ENCODE measurements around the gene IGFL4. TPM values are rescaled to one million over a fixed set of nuclear protein-coding genes. Genes with fewer than 3 reads are reported as not detected.

Gene IGFL4
- total and polyA plus RNA-seq, 2 of the 8 experiments (the other 6 are each of a cell fraction or from before 2014, with no cell fraction given) = 0.05 to 0.11 TPM

DNA sequence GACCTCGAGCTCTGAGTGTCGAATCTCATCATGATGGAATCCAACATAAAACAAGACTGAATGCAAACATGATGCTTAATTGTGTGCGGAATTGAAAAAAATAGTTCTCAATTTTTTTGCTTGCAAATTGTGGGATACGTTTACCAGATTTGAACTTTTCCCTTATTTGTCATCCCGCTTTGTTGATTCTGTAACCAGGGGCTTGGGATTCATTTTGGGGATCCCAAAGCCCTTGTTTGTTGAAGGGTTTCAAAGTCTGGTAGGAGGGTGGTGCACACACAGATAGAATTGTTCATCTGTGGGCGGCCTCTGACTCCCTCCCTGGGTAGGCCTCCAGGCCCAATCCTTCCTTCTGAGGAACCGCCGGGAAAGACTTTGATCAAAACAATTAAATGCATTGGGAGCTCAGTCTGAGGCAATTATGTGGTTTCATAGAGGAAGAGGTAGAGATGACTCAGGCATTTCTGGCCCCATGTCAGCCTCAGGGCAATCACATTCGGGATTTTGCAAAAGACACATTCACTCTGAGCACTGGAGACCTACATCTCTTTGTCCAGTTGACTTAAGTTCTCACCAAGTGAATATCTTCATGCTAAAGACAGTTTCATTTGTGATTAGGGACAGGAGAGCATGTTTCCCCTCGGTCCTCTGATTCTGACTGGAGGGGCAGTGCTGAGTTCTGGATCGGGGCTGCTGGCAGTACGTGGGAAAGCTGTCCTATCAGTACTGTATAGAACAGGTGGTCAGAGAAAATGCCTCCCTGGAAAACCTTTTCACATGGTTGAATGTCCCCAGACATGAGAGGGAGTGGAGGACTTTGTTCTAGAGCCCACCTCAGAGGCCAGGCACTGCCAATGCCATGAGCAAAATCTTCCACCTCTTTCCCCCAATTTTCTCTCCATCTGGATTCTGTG, 27.8 kb upstream of the IGFL4 start:
- H3K14ac ChIP-seq (ENCODE audit: insufficient read length) = no peak overlapping the region
- H3K36me3 ChIP-seq (ENCODE audit: control insufficient read depth in 2 of 4, insufficient read depth in 4 of 4, low read length in 3 of 4) = no peaks in the 10 kb centered on the region
- H3K79me2 ChIP-seq (ENCODE audit: control insufficient read depth in 1 of 2, insufficient read depth in 2 of 2, low read length in 2 of 2) = no peaks in the 10 kb centered on the region
- H3K9ac ChIP-seq (replicated peaks in 1 of 4; ENCODE audit: extremely low read depth in 1 of 4, low read depth in 3 of 4, low read length in 3 of 4) = no peak overlapping the region
- H2BK120ac ChIP-seq (replicated peaks; ENCODE audit: low read depth, low read length) = no peak overlapping the region
- no peak for FAIRE-seq
- no peak overlapping the region for H3K4me2 ChIP-seq (ENCODE audit: insufficient read depth in 1 of 2, low read depth in 2 of 2, low read length in 2 of 2)
- H3K56ac ChIP-seq (replicated peaks; ENCODE audit: insufficient read length, low read depth, low read length) = no peak overlapping the region
- H3K23me2 ChIP-seq (ENCODE audit: low read depth, low read length) = no peaks in the 10 kb centered on the region; the same call in 1 of the 2 replicates
- H2BK20ac ChIP-seq (ENCODE audit: low read length) = no peak overlapping the region
- no peak overlapping the region for H4K5ac ChIP-seq (ENCODE audit: insufficient read length, low read depth, low read length)
- 86% methylated on average over 12 of the region's 12 CpGs; no CpG with 5 or more reads in 1 of the 2 experiments for WGBS, 2 experiments (ENCODE audit: extremely low coverage in 1 of 2, insufficient coverage in 1 of 2, insufficient read length in 1 of 2, insufficient replicate concordance in 2 of 2, low coverage in 1 of 2, low lambda C conversion rate in 2 of 2, missing lambda C conversion rate in 1 of 2)
- no peak overlapping the region for H2AK5ac ChIP-seq (ENCODE audit: low read depth, low read length)
- no peak overlapping the region for H2BK5ac ChIP-seq (ENCODE audit: low read depth, low read length)
- no peak overlapping the region for H4K91ac ChIP-seq (replicated peaks; ENCODE audit: insufficient read length, low read length)
- no peak overlapping the region for H3K4ac ChIP-seq (replicated peaks; ENCODE audit: insufficient read length, low read depth, low read length)
- no peaks in the 10 kb centered on the region for H4K20me1 ChIP-seq (replicated peaks in 1 of 2; ENCODE audit: control insufficient read depth in 1 of 2, insufficient read depth in 2 of 2, low read length in 2 of 2)
- H2BK12ac ChIP-seq (ENCODE audit: low read depth, low read length) = no peak overlapping the region
- no peaks in the 10 kb centered on the region for H3K79me1 ChIP-seq (ENCODE audit: low read depth, low read length)
- H2BK15ac ChIP-seq (ENCODE audit: low read length) = no peak overlapping the region
- H3K9me3 ChIP-seq (ENCODE audit: insufficient read depth in 2 of 2, low read depth in 1 of 2, low read length in 1 of 2) = no peaks in the 10 kb centered on the region
- H3K4me3 ChIP-seq (ENCODE audit: extremely low read depth in 1 of 4, insufficient read depth in 2 of 4, low read depth in 3 of 4, low read length in 4 of 4) = no peak overlapping the region
- ChIA-PET CTCF (ENCODE audit: partially characterized antibody) (interaction anchor here (1.1 to 7.5 kb wide), 3 partner anchors 9 to 40 kb away, joined by 5 to 66 read pairs (median 5); no protein-coding TSS in a partner anchor), POLR2A (ENCODE audit: partially characterized antibody) (no interaction called here)
- no peaks in the 10 kb centered on the region; a peak in 2 of 7 replicates for H3K27me3 ChIP-seq (replicated peaks in 1 of 4; ENCODE audit: control insufficient read depth in 3 of 4, extremely low read depth in 1 of 4, insufficient read depth in 3 of 4, low read length in 3 of 4)
- no peak overlapping the region for H3K23ac ChIP-seq (ENCODE audit: insufficient read length)
- H3K27ac ChIP-seq (ENCODE audit: low read depth, low read length) = no peak overlapping the region
- no peak overlapping the region for H4K8ac ChIP-seq (ENCODE audit: extremely low read depth, insufficient read depth, low read length)
- no peak for DNase-seq (ENCODE audit: low read depth in 1 of 2, low spot score in 2 of 2)
- no peak overlapping the region for H2AFZ ChIP-seq (ENCODE audit: low read length)
- no peaks in the 10 kb centered on the region for H3K4me1 ChIP-seq (replicated peaks in 1 of 4; ENCODE audit: control insufficient read depth in 3 of 4, insufficient read depth in 4 of 4, low read length in 3 of 4)
- TF ChIP-seq SP1 (IDR thresholded peaks at IDR 0.05; ENCODE audit: low read depth, low read length) (no peak), TAF7 (optimal IDR thresholded peaks at IDR 0.05; ENCODE audit: borderline replicate concordance, low read depth, low read length) (no peak), POLR2AphosphoS5 (IDR thresholded peaks at IDR 0.05; ENCODE audit: low read depth, low read length) (no peak), RBBP5 (IDR thresholded peaks at IDR 0.05; ENCODE audit: borderline replicate concordance, low read depth, low read length) (no peak), NRF1 (IDR thresholded peaks at IDR 0.05; ENCODE audit: low read depth, low read length) (no peak), SP2 (IDR thresholded peaks at IDR 0.05; ENCODE audit: low read length) (no peak), BACH1 (IDR thresholded peaks at IDR 0.05; ENCODE audit: low read length) (no peak), RAD21 (IDR thresholded peaks at IDR 0.05 in 1 of 2, conservative IDR thresholded peaks at IDR 0.05 in 1 of 2; ENCODE audit: low read depth in 2 of 2, low read length in 2 of 2) (no peak), GABPA (IDR thresholded peaks at IDR 0.05; ENCODE audit: borderline replicate concordance, insufficient read depth, low read length) (no peak)
- TF ChIP-seq, protein P1, sequence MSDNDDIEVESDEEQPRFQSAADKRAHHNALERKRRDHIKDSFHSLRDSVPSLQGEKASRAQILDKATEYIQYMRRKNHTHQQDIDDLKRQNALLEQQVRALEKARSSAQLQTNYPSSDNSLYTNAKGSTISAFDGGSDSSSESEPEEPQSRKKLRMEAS (IDR thresholded peaks at IDR 0.05) = no peak
- no peak overlapping the region for H3K18ac ChIP-seq (ENCODE audit: extremely low read depth, low read length)
